Activated T-cell treated with anti-CD3 and anti-CD28 coated beads, Interleukin-2, amount 50 U/mL, for 48 hours (primary cell): ENCODE data around the gene LDB2.
"Not testable (repeated sequence)": the region's sequence is repeated elsewhere in the genome, so short reads cannot be mapped to it uniquely, and the experiment has no call there.

Experiments used
- DNase-seq, 2 experiments: peaks; one replicate each; pipeline ENCODE4 v3.0.0-alpha.2; 2020

The LDB2 gene

GRCh38 chr4:16588651-16589050 lies 309.8 kb downstream of the LDB2 start:
- DNase-seq, result no peak

GRCh38 chr4:16588149-16588548 lies 310.3 kb downstream of the LDB2 start:
- no peak for DNase-seq

- no peak for DNase-seq
Observed at GRCh38 chr4:16585053-16585452, 313.4 kb downstream of the LDB2 start.

- DNase-seq, result no peak
Observed at GRCh38 chr4:16583764-16584163, 314.7 kb downstream of the LDB2 start.

GRCh38 chr4:16582526-16582925 lies 315.9 kb downstream of the LDB2 start:
- DNase-seq, result no peak

GRCh38 chr4:16582036-16582435 lies 316.4 kb downstream of the LDB2 start:
- DNase-seq, result no peak

- DNase-seq, result no peak
Observed at GRCh38 chr4:16581117-16581516, 317.3 kb downstream of the LDB2 start.

- no peak for DNase-seq
Observed at GRCh38 chr4:16580514-16580913, 317.9 kb downstream of the LDB2 start.

- DNase-seq, result no peak
Observed at GRCh38 chr4:16579866-16580265, 318.6 kb downstream of the LDB2 start.

- no peak for DNase-seq
Observed at GRCh38 chr4:16577177-16577576, 321.3 kb downstream of the LDB2 start.

GRCh38 chr4:16574981-16575380 lies 323.5 kb downstream of the LDB2 start:
- no peak for DNase-seq

- DNase-seq, result no peak
Observed at GRCh38 chr4:16573739-16574138, 324.7 kb downstream of the LDB2 start.

GRCh38 chr4:16573206-16573605 lies 325.2 kb downstream of the LDB2 start:
- no peak for DNase-seq

GRCh38 chr4:16572631-16573030 lies 325.8 kb downstream of the LDB2 start:
- no peak for DNase-seq

GRCh38 chr4:16572161-16572560 lies 326.3 kb downstream of the LDB2 start:
- DNase-seq, result no peak

GRCh38 chr4:16569790-16570189 lies 328.7 kb downstream of the LDB2 start:
- DNase-seq, result no peak

GRCh38 chr4:16557316-16557715 lies 341.1 kb downstream of the LDB2 start:
- not testable (repeated sequence) for DNase-seq

GRCh38 chr4:16555156-16555555 lies 343.3 kb downstream of the LDB2 start:
- DNase-seq, result no peak

- DNase-seq, result no peak
Observed at GRCh38 chr4:16550531-16550930, 347.9 kb downstream of the LDB2 start.

- DNase-seq, result no peak
Observed at GRCh38 chr4:16545656-16546055, 352.8 kb downstream of the LDB2 start.

GRCh38 chr4:16544869-16545268 lies 353.6 kb downstream of the LDB2 start:
- no peak for DNase-seq

- DNase-seq, result no peak
Observed at GRCh38 chr4:16544251-16544721, 354.2 kb downstream of the LDB2 start.

- DNase-seq, result no peak
Observed at GRCh38 chr4:16537926-16538325, 360.5 kb downstream of the LDB2 start.

- DNase-seq, result no peak
Observed at GRCh38 chr4:16532240-16532970, 366.0 kb downstream of the LDB2 start.
